Suppressor macrophage treated with lipopolysaccharide for 1 hour (primary cell): ENCODE results near the gene SEMA3F.

Experiments
- DNase-seq, 3 donors: peaks; one replicate each; pipeline ENCODE4 v3.0.0-alpha.2; 2020 to 2022

SEMA3F gene

GRCh38 chr3:50133283-50133615 lies 21.9 kb upstream of the SEMA3F start:
- DNase-seq, result no peak

GRCh38 chr3:50134367-50134766 lies 20.8 kb upstream of the SEMA3F start:
- no peak for DNase-seq

- no peak for DNase-seq
These were observed 19.2 kb upstream of the SEMA3F start for GRCh38 chr3:50135964-50136363.

GRCh38 chr3:50136714-50137405 lies 18.3 kb upstream of the SEMA3F start:
- no peak for DNase-seq

GRCh38 chr3:50137531-50137930 lies 17.6 kb upstream of the SEMA3F start:
- DNase-seq, result no peak

GRCh38 chr3:50138266-50139200 lies 16.6 kb upstream of the SEMA3F start:
- DNase-seq, result no peak

- DNase-seq, result no peak
These were observed 15.8 kb upstream of the SEMA3F start for GRCh38 chr3:50139308-50139707.

- no peak for DNase-seq
These were observed 15.3 kb upstream of the SEMA3F start for GRCh38 chr3:50139718-50140423.

GRCh38 chr3:50140990-50141389 lies 14.1 kb upstream of the SEMA3F start:
- DNase-seq, result no peak

GRCh38 chr3:50146316-50146901 lies 8.7 kb upstream of the SEMA3F start:
- no peak for DNase-seq

GRCh38 chr3:50147016-50147415 lies 8.1 kb upstream of the SEMA3F start:
- DNase-seq, result no peak

GRCh38 chr3:50147447-50147846 lies 7.7 kb upstream of the SEMA3F start:
- DNase-seq, result no peak

GRCh38 chr3:50147861-50148260 lies 7.3 kb upstream of the SEMA3F start:
- no peak for DNase-seq

- DNase-seq, result no peak
These were observed 4.7 kb upstream of the SEMA3F start for GRCh38 chr3:50150404-50150750.

- no peak for DNase-seq
These were observed 4.0 kb upstream of the SEMA3F start for GRCh38 chr3:50150863-50151686.

GRCh38 chr3:50151728-50152127 lies 3.4 kb upstream of the SEMA3F start:
- DNase-seq, result no peak

GRCh38 chr3:50153782-50154475 lies 1.2 kb upstream of the SEMA3F start:
- no peak for DNase-seq

GRCh38 chr3:50154476-50154839 lies 666 bp upstream of the SEMA3F start:
- peak in 2 of 3 donors; percentile 20 to 42 for DNase-seq

- DNase-seq, result no peak
These were observed 361 bp downstream of the SEMA3F start for GRCh38 chr3:50155491-50155878.

GRCh38 chr3:50155891-50156290 lies 767 bp downstream of the SEMA3F start:
- DNase-seq, result no peak

GRCh38 chr3:50156549-50157493 lies 1.7 kb downstream of the SEMA3F start:
- DNase-seq, result no peak
